DOHH2 (cell line): ENCODE results near the gene RRAGC.

Experiments
- H3F3A ChIP-seq: fragments of 200-600 bp; sonication (generic), shearing (Covaris generic); 2 replicates; pipeline ENCODE4 v1.6.0; 2016; ENCODE audit warnings: antibody characterized with exemption, mild to moderate bottlenecking; ENCODE audit not compliant: control insufficient read depth, insufficient read depth
- H3K27ac ChIP-seq: fragments of 200-600 bp; sonication (generic); 2 replicates; pipeline ENCODE4 v1.5.1; 2014; ENCODE audit warnings: low read depth, mild to moderate bottlenecking, low read length, moderate library complexity
- H3K27me3 ChIP-seq: fragments of 200-600 bp; sonication (generic); 2 replicates; pipeline ENCODE4 v1.6.1; 2014; ENCODE audit warnings: mild to moderate bottlenecking, low read length, mixed read lengths; ENCODE audit not compliant: control insufficient read depth
- H3K36me3 ChIP-seq: fragments of 200-600 bp; sonication (generic); 2 replicates; pipeline ENCODE4 v1.6.1; 2014; ENCODE audit warnings: mild to moderate bottlenecking, low read length, moderate library complexity, mixed read lengths; ENCODE audit not compliant: control insufficient read depth
- H3K4me1 ChIP-seq: fragments of 200-600 bp; sonication (generic); 2 replicates; pipeline ENCODE4 v1.6.1; 2014; ENCODE audit warnings: mild to moderate bottlenecking, low read length, mixed read lengths; ENCODE audit not compliant: control insufficient read depth
- H3K4me2 ChIP-seq: fragments of 200-600 bp; sonication (generic); 2 replicates; pipeline ENCODE4 v1.6.0; 2014; ENCODE audit warnings: mild to moderate bottlenecking, low read length, moderate library complexity
- H3K4me3 ChIP-seq: fragments of 200-600 bp; sonication (generic); 2 replicates; pipeline ENCODE4 v1.5.1; 2014; ENCODE audit warnings: mild to moderate bottlenecking, low read length, mixed read lengths
- H3K79me2 ChIP-seq: fragments of 200-600 bp; sonication (generic); 2 replicates; pipeline ENCODE4 v1.6.1; 2014; ENCODE audit warnings: mild to moderate bottlenecking, low read length, mixed read lengths; ENCODE audit not compliant: control insufficient read depth
- H3K9me2 ChIP-seq: fragments of 200-600 bp; sonication (generic); replicated peaks from 2 replicates; pipeline ENCODE4 v1.6.1; 2014; ENCODE audit warnings: mild to moderate bottlenecking, low read length, mixed read lengths; ENCODE audit not compliant: control insufficient read depth
- H3K9me3 ChIP-seq: fragments of 200-600 bp; sonication (generic); 2 replicates; pipeline ENCODE4 v1.6.1; 2014; ENCODE audit warnings: antibody characterized with exemption, low read length, mixed read lengths; ENCODE audit not compliant: control insufficient read depth, insufficient read depth
- H4K20me1 ChIP-seq: fragments of 200-600 bp; sonication (generic); 2 replicates; pipeline ENCODE4 v1.6.0; 2014; ENCODE audit warnings: low read depth, mild to moderate bottlenecking, antibody characterized with exemption, low read length, moderate library complexity; ENCODE audit not compliant: control insufficient read depth, insufficient read depth
- CTCF ChIP-seq: fragments of 200-600 bp; sonication (generic); IDR thresholded peaks from one replicate; pipeline ENCODE4 v1.5.1; 2014; ENCODE audit warnings: antibody characterized with exemption, mild to moderate bottlenecking, low read depth, low read length; ENCODE audit not compliant: poor library complexity, severe bottlenecking
- EZH2phosphoT487 ChIP-seq: fragments of 200-600 bp; sonication (generic); IDR thresholded peaks from 2 replicates; pipeline ENCODE4 v1.6.1; 2017; ENCODE audit warnings: borderline replicate concordance, mild to moderate bottlenecking, antibody characterized with exemption, low read length, moderate library complexity, mixed read lengths

RRAGC gene

GRCh38 chr1:38833146-38833545 is 26.4 kb downstream of the RRAGC start:
- no peaks in the 10 kb centered on the region for H3K79me2 ChIP-seq
- H4K20me1 ChIP-seq, result no peaks in the 10 kb centered on the region
- H3K4me3 ChIP-seq, result no peak overlapping the region
- no peaks in the 10 kb centered on the region for H3F3A ChIP-seq
- H3K27ac ChIP-seq, result no peak overlapping the region
- H3K9me2 ChIP-seq, result no peaks in the 10 kb centered on the region
- no peak overlapping the region for H3K4me2 ChIP-seq
- TF ChIP-seq CTCF (no peak), EZH2phosphoT487 (no peak)
- no peaks in the 10 kb centered on the region for H3K9me3 ChIP-seq
- no peaks in the 10 kb centered on the region; the same call in 1 of the 2 replicates for H3K36me3 ChIP-seq
- H3K4me1 ChIP-seq, result no peaks in the 10 kb centered on the region
- H3K27me3 ChIP-seq, result peaks cover 14% of the 10 kb centered on the region

GRCh38 chr1:38832370-38832734 is 27.2 kb downstream of the RRAGC start:
- Histone ChIP-seq H3F3A (no peaks in the 10 kb centered on the region), H3K27me3 (peaks cover 20% of the 10 kb centered on the region), H3K4me1 (no peaks in the 10 kb centered on the region), H3K4me3 (no peak overlapping the region), H3K27ac (no peak overlapping the region), H3K4me2 (no peak overlapping the region), H3K79me2 (no peaks in the 10 kb centered on the region), H4K20me1 (no peaks in the 10 kb centered on the region), H3K36me3 (no peaks in the 10 kb centered on the region), H3K9me3 (no peaks in the 10 kb centered on the region), H3K9me2 (no peaks in the 10 kb centered on the region)
- TF ChIP-seq CTCF, result no peak

GRCh38 chr1:38831731-38832369 is 27.7 kb downstream of the RRAGC start:
- Histone ChIP-seq H3K4me1 (no peaks in the 10 kb centered on the region), H3K9me3 (no peaks in the 10 kb centered on the region), H3K27me3 (peaks cover 25% of the 10 kb centered on the region), H3K79me2 (no peaks in the 10 kb centered on the region), H3K4me3 (no peak overlapping the region), H3K27ac (no peak overlapping the region), H3K4me2 (no peak overlapping the region), H4K20me1 (no peaks in the 10 kb centered on the region), H3K36me3 (no peaks in the 10 kb centered on the region), H3F3A (no peaks in the 10 kb centered on the region), H3K9me2 (no peaks in the 10 kb centered on the region)
- TF ChIP-seq CTCF (no peak), EZH2phosphoT487 (no peak)
